Measurements from ENCODE around the gene NR2C2. TPM values are rescaled to one million over a fixed set of nuclear protein-coding genes. Genes with fewer than 3 reads are reported as not detected.

Gene NR2C2
- total RNA-seq, 1 donor, result 26.3 TPM

DNA sequence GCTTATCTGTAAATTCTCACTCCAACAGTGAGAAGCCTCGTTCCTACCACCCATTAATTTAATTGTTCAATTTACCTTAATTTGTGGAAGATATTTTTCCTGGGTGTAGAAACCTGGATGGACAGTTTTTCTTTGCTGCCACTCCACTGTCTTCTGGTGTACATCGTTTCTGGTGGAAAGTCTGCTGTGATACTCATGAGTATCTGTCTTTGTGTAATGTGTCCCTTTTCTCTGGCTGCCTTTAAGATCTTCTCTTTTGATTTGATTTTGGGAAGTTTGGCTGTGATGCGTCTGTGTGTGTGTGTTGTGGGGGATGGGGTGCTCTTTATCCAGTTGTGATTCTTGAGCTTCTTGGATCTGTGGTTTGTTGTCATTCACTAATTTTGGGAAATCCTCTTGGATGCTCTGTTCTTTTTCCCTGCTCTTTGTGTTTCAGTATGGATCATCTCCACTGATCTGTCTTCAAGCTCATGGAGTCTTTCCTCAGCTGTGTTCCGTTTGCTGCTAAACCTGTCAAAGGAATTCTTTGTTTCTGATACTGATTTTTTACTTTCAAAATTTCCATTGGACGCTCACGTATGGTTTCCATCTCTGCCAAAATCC is 42.2 kb upstream of the NR2C2 start:
- TF ChIP-seq, protein P1, sequence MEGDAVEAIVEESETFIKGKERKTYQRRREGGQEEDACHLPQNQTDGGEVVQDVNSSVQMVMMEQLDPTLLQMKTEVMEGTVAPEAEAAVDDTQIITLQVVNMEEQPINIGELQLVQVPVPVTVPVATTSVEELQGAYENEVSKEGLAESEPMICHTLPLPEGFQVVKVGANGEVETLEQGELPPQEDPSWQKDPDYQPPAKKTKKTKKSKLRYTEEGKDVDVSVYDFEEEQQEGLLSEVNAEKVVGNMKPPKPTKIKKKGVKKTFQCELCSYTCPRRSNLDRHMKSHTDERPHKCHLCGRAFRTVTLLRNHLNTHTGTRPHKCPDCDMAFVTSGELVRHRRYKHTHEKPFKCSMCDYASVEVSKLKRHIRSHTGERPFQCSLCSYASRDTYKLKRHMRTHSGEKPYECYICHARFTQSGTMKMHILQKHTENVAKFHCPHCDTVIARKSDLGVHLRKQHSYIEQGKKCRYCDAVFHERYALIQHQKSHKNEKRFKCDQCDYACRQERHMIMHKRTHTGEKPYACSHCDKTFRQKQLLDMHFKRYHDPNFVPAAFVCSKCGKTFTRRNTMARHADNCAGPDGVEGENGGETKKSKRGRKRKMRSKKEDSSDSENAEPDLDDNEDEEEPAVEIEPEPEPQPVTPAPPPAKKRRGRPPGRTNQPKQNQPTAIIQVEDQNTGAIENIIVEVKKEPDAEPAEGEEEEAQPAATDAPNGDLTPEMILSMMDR (IDR thresholded peaks at IDR 0.05; ENCODE audit: insufficient read depth, low read depth, low read length), result no peak
- DNase-seq (ENCODE audit: low read depth), result no peak

DNA sequence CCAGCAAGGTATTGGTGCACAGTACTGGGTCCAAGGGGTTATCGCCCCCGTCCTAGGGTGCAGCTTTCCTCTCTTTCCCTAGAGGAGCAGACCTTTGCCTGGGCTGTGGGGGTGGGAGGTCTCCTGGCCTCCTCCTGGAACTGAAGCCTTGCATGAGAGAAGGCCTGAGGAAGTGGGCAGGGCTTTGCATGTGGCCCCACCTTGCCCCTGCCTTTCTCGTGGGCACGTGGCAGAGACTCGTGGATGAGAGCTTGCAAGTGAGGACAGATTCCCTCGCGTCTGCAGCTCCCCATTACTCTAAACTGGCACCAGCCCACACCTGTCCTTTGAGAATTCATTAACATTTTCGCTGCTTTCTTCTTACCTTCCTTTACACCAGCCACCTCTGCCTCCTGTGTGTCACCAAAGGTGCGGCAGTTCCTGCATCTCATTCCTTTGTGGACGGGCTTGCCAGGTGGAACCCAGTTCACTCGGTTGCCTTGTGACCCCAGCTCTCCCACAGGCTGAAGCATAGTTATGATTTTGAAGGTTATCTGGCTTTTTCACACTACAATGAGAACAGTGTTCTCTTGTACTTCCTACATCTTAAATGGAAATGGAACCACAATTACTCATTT is 40.9 kb upstream of the NR2C2 start:
- TF ChIP-seq, protein P1 (IDR thresholded peaks at IDR 0.05; ENCODE audit: insufficient read depth, low read depth, low read length), result no peak
- DNase-seq (ENCODE audit: low read depth), result no peak
- no peak overlapping the region for H3K4me3 ChIP-seq (ENCODE audit: low read depth, low read length)

More for the DNA sequence above, 42.2 kb upstream of the NR2C2 start:
- no peak overlapping the region for H3K4me3 ChIP-seq (ENCODE audit: low read depth, low read length)

DNA sequence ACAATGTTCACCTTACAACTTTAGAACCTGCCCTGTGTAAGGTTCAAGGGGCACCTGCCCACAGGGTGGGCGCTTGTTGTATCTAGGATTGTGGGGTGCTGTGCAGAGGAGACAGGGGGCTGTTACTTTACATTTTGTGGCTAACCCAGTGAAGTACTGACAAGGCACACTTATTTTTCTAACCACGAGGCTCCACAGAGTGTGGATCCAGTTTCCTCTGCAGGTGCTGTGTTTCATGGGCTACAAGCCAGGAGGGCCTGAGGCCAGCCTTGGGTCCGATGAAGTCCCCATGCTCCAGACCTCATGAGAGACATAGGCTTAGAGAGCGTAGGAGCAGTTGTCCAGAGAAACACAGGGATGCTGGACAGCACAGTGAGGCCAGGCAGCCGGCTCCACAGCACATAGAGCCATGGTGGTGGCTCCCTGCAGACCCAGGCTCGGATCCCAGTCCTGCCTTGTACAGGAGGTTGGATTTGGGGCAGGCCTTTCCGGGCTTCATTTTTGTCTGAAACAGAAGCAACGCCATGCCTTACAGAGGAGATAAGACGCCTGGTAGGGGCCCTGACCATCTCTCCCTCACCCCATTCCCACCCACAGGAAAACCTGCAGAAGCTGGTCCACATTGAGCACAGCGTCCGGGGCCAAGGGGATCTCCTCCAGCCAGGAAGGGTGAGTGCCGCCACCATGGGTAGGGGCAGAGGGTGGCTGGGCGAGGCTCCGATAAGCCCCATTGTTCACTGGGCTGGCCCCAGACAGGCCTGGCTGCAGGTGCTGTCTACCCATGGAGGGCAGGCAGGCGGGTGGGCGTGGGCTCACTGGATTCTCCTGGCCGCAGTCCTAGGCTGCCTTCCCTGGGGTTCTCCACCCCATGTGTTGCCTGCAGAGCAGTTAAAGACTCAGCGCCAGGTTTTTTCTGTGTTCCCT is 40.1 kb upstream of the NR2C2 start:
- H3K4me3 ChIP-seq (ENCODE audit: low read depth, low read length), result no peak overlapping the region
- TF ChIP-seq, protein P1 (IDR thresholded peaks at IDR 0.05; ENCODE audit: insufficient read depth, low read depth, low read length), result no peak
- no peak for DNase-seq (ENCODE audit: low read depth)

DNA sequence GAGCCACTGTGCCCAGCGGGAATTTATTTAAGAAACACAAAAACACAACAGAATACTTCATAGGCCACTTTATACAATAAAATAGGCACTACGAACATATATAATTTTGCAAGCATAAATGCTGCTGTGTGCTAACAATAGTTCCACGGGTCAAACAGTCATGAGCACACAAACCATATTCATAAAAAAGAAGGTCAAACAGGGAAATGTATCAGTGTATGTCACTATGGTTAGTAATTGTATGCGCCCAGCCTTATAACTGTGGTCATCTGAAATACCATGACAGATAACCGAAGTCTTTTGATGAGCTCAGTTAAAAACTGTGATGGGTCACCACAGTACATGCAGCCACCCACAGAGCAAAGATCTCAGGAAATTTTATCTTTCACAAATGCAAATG is 38.1 kb upstream of the NR2C2 start:
- TF ChIP-seq, protein P1 (IDR thresholded peaks at IDR 0.05; ENCODE audit: insufficient read depth, low read depth, low read length), result no peak
- no peak for DNase-seq (ENCODE audit: low read depth)
- no peak overlapping the region for H3K4me3 ChIP-seq (ENCODE audit: low read depth, low read length)

DNA sequence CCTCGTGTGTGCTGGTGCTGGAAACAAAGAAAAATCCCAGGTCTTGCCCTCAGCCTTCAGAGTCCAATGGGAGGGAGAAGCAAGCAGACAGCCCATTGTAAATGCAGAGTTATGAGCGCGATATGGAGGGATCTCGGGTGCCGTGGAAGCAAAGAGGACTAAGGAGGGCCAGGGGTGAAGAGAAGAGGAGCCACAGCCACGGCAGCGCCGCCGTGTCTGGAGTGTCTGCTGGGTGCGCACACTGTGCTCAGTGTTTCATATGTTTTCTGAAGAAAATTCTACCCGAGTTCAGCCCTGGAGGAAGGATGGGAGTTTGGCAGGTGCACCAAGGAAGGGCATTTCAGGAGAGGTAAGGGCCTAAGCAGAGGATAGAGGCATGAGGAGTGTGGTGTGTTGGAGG is 35.7 kb upstream of the NR2C2 start:
- TF ChIP-seq, protein P1 (IDR thresholded peaks at IDR 0.05; ENCODE audit: insufficient read depth, low read depth, low read length), result no peak
- no peak overlapping the region for H3K4me3 ChIP-seq (ENCODE audit: low read depth, low read length)
- no peak for DNase-seq (ENCODE audit: low read depth)

DNA sequence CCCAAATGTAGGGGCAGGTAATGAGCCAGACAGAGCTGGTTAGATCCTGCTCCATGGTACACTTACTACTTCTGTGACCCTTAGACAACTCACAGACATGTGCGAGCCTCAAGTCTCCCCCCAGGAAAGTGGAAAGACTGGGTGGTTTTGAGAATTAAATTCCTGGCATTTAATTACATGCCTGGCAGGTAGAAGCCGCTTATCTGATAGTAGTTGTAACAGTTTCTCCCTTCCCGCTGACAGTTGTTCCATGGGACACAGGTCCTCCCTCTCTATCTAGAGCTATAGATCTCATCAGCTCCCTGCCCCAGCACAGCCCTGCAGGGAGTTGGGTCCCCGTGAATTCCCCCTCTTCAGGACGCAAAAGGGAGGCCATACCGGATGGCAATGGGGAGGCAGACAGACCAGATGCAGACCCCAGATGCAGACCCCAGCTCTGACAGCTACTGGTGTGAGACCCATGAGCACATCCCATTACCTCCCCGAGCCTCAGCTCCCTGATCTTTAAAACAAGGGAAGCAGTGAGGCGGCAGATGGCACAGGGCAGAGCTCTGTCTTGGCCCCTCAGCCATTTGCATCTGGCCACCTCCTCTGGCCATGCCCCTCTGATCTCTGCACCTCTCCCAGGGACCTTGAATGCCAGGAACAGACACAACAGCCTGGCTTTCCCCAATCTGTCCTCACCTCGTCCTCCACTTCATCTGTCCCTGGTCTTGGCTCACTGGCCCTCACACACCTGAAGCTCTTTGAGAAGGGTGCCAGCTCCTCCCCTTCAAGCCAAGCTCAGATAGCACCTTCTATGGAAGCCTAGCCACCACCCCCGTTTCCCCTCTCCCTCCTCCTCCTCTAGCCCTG is 34.1 kb upstream of the NR2C2 start:
- DNase-seq (ENCODE audit: low read depth), result no peak
- H3K4me3 ChIP-seq (ENCODE audit: low read depth, low read length), result no peak overlapping the region
- TF ChIP-seq, protein P1 (IDR thresholded peaks at IDR 0.05; ENCODE audit: insufficient read depth, low read depth, low read length), result no peak

All from fibroblast of villous mesenchyme (primary cell).